ENCODE results near the gene AFG3L2. TPM values are rescaled to one million over a fixed set of nuclear protein-coding genes. Genes with fewer than 3 reads are reported as not detected.

Gene AFG3L2
- total and polyA plus RNA-seq, 10 of the 15 experiments (the other 5 are each of a cell fraction or from before 2014, with no cell fraction given): 21.0 to 72.7 (median 57.7) TPM

DNA sequence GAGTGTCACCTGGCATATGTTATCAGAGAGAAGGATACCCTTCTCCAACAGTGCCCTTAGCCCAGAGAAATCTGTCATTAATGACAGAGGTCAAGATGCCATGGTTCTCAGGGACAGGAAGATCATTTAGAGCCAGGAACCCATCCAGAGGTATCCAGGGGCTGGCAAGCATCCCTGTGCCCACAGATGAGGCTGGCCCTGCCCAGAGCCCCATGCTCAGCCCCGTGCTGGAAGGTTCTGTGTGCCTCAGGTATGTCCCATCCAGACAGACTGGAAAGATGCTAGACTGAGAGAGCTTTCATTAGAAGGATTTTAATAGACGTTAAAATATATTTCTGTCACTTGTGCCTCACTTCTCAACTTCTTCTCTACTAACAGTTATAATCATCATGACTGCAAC lies 77.2 kb downstream of the AFG3L2 start:
- H3K9ac ChIP-seq (ENCODE audit: control insufficient read depth, insufficient read depth, low read length): no peak overlapping the region
- DNase-seq (ENCODE audit: low read depth, low spot score) (no peak), FAIRE-seq (no peak), ATAC-seq (no peak)
- CTCF ChIA-PET: no interaction called here
- BruUV-seq (replicated peaks): no TSS peak
- H3K27me3 ChIP-seq (replicated peaks in 1 of 2; ENCODE audit: control insufficient read depth in 2 of 2, insufficient read depth in 2 of 2, low read length in 1 of 2): 0 out of 4 replicates have a peak, but pooled peaks cover 0 to 1% of the 10 kb centered on the region in 2 experiments
- SMC1A ChIA-PET (ENCODE audit: uncharacterized antibody, unreplicated experiment): no interaction called here
- RAD21 ChIA-PET (ENCODE audit: unreplicated experiment): no interaction called here
- no peaks in the 10 kb centered on the region for H3K36me3 ChIP-seq (ENCODE audit: control insufficient read depth in 2 of 2, insufficient read depth in 2 of 2, low read length in 1 of 2)
- H3K9me3 ChIP-seq (replicated peaks; ENCODE audit: control insufficient read depth, insufficient read depth, low read length): no peaks in the 10 kb centered on the region
- no peaks in the 10 kb centered on the region for H4K20me1 ChIP-seq (ENCODE audit: control insufficient read depth, insufficient read depth)
- POLR2A ChIA-PET: no interaction called here
- no peak overlapping the region for H3K27ac ChIP-seq (ENCODE audit: control insufficient read depth, insufficient read depth)
- no peaks in the 10 kb centered on the region for H3K4me1 ChIP-seq (ENCODE audit: control insufficient read depth, insufficient read depth, low read length)
- intact Hi-C loops (cut with micrococcal nuclease; ENCODE audit: unreplicated experiment) (no loop called here), in situ Hi-C loops (cut with MboI) (no loop called here)
- no peak overlapping the region for H3K4me3 ChIP-seq
- TF ChIP-seq JUND (IDR thresholded peaks at IDR 0.05; ENCODE audit: low read depth, low read length) (no peak), HCFC1 (IDR thresholded peaks at IDR 0.05; ENCODE audit: low read length) (no peak), EP300 (IDR thresholded peaks at IDR 0.05; ENCODE audit: borderline replicate concordance in 1 of 2, control insufficient read depth in 1 of 2, low read depth in 2 of 2, low read length in 2 of 2) (no peak), ATF7 (IDR thresholded peaks at IDR 0.05; ENCODE audit: low read depth) (no peak), BACH1 (IDR thresholded peaks at IDR 0.05; ENCODE audit: borderline replicate concordance) (no peak), BCL11A (IDR thresholded peaks at IDR 0.05; ENCODE audit: low read depth, low read length) (no peak), ZNF24 (IDR thresholded peaks at IDR 0.05) (no peak), ZNF592 (IDR thresholded peaks at IDR 0.05) (no peak), FOXK2 (IDR thresholded peaks at IDR 0.05) (no peak), RB1 (IDR thresholded peaks at IDR 0.05; ENCODE audit: borderline replicate concordance) (no peak), IKZF1 (conservative IDR thresholded peaks at IDR 0.05) (no peak), ZNF622 (IDR thresholded peaks at IDR 0.05) (no peak), KDM1A (IDR thresholded peaks at IDR 0.05; ENCODE audit: borderline replicate concordance) (no peak), STAT3 (IDR thresholded peaks at IDR 0.05; ENCODE audit: low read depth, low read length) (no peak), SP1 (IDR thresholded peaks at IDR 0.05; ENCODE audit: low read depth, low read length) (no peak), ZBED1 (IDR thresholded peaks at IDR 0.05; ENCODE audit: borderline replicate concordance) (no peak), RFX5 (IDR thresholded peaks at IDR 0.05; ENCODE audit: low read depth, low read length) (no peak), NFXL1 (IDR thresholded peaks at IDR 0.05; ENCODE audit: borderline replicate concordance) (no peak), EGR1 (IDR thresholded peaks at IDR 0.05; ENCODE audit: borderline replicate concordance in 1 of 2, low read depth in 2 of 2, low read length in 2 of 2) (no peak)
- TF ChIP-seq, protein P1, sequence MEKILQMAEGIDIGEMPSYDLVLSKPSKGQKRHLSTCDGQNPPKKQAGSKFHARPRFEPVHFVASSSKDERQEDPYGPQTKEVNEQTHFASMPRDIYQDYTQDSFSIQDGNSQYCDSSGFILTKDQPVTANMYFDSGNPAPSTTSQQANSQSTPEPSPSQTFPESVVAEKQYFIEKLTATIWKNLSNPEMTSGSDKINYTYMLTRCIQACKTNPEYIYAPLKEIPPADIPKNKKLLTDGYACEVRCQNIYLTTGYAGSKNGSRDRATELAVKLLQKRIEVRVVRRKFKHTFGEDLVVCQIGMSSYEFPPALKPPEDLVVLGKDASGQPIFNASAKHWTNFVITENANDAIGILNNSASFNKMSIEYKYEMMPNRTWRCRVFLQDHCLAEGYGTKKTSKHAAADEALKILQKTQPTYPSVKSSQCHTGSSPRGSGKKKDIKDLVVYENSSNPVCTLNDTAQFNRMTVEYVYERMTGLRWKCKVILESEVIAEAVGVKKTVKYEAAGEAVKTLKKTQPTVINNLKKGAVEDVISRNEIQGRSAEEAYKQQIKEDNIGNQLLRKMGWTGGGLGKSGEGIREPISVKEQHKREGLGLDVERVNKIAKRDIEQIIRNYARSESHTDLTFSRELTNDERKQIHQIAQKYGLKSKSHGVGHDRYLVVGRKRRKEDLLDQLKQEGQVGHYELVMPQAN (conservative IDR thresholded peaks at IDR 0.05): no peak
- H2AFZ ChIP-seq (ENCODE audit: control insufficient read depth, low read depth, low read length): no peak overlapping the region
- H3K4me2 ChIP-seq (ENCODE audit: control insufficient read depth, insufficient read depth): no peak overlapping the region
- WGBS (ENCODE audit: insufficient coverage, insufficient replicate concordance, low lambda C conversion rate, missing lambda C conversion rate): 11% methylated on average over 2 of the region's 2 CpGs
- H3K79me2 ChIP-seq (ENCODE audit: control insufficient read depth, insufficient read depth, low read length): no peaks in the 10 kb centered on the region

Measured in GM12878 (cell line).